NCI-H2171 (cell line): ENCODE results near the gene SLC6A1.

Experiments used
- DNase-seq: peaks from one replicate; lab custom pipeline; 2025; lab: John Stamatoyannopoulos, UW

Gene SLC6A1

DNA sequence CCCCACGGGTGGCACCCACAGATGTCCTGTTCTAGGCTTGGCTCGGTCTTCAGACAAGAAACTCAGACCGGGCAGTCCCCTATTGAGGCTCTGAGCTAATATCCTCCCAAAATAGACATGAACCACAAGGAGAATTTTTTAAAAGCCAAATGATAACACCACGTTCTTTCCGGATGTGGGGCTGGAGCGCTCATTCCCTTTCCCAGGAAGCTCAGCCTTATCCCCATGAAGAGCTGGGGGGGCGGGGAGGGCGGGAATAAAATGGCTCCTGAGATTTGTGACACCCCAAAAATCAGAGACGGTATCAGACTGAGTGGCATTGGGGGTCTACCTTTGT is 1.1 kb downstream of the SLC6A1 start:
- no peak for DNase-seq

DNA sequence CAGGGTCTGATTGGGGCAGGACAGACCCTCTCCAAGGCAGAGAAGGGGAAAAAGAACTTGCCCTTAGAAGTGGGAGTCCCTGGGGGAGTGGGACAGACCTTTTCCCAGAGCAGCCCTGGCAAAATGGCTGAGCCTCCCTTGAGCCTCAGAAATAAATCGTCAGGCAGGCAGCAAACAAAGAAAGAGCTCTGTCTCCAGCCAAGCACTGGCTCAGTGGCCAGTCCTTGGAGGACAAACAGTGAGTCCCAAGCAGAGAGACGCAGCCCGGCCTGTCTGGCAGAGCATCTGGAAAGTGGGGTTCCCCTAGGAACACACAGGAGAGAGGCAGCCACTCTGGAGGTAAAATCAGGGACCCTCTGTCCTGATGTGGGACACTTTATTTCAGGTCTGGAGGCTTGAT is 1.8 kb downstream of the SLC6A1 start:
- no peak for DNase-seq

GRCh38 chr3:10995871-10996270 is 3.3 kb downstream of the SLC6A1 start:
- DNase-seq, result no peak

- DNase-seq, result no peak
Observed at GRCh38 chr3:10996345-10997013, 3.9 kb downstream of the SLC6A1 start.

DNA sequence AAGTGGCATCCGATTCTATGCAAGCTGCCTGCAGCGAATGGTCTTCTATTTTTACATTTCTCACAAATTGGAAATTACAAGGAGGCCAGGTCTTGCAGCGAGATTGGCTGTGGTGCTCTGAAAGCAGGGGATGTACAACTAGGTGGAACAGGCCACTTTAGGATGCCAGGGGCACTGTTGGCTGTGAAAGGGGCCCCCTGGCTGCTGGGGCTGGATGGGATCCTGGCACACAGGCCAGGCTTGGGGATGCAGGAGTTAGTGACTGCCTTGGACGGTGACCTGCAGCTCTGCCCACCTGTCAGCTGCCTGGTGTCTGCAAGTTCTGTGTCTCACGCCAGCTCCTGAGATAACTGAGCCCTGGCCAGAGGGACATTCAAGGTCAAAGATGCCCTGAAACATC is 4.6 kb downstream of the SLC6A1 start:
- no peak for DNase-seq

DNA sequence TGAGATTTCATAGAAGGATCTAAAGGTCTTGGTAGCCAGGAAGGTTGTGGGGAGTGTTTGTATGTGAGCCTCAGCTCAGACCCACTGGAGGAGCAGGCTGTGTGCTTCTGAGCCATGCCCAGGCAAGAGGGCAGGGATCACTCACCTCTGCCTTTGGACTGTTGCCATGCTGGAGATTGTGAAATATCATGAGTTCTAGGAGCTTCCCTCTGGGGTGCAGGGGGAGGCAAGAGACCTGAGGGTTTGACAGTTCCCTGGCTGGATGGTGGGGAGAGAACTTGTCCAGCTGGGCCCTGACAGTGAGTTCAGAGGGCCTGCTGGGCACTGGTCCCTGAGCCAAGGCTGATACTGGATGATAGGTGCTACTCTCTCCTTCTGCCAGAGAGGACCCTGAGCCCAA is 6.0 kb downstream of the SLC6A1 start:
- DNase-seq, result no peak

- DNase-seq, result no peak
Observed at GRCh38 chr3:10999221-11000107, 6.9 kb downstream of the SLC6A1 start.

DNA sequence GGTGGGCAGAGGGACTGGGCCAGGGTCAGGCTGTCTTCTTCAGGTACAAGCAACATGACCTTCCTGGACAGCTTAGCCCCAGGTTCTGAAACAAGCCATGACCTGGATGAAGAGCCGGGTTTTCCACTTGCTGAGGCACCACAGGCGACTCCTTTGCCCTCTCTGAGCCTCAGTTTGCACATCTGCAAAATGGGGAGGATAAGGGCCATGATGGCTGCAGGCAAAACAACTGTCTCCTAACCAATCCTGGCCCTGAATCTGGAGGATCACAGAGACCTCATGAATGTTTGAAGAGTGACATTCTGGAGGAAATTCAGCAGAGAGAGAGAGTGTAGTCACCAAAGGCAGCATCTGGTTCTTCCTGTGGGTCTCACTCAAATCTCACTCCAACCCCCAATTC is 8.0 kb downstream of the SLC6A1 start:
- DNase-seq, result no peak

DNA sequence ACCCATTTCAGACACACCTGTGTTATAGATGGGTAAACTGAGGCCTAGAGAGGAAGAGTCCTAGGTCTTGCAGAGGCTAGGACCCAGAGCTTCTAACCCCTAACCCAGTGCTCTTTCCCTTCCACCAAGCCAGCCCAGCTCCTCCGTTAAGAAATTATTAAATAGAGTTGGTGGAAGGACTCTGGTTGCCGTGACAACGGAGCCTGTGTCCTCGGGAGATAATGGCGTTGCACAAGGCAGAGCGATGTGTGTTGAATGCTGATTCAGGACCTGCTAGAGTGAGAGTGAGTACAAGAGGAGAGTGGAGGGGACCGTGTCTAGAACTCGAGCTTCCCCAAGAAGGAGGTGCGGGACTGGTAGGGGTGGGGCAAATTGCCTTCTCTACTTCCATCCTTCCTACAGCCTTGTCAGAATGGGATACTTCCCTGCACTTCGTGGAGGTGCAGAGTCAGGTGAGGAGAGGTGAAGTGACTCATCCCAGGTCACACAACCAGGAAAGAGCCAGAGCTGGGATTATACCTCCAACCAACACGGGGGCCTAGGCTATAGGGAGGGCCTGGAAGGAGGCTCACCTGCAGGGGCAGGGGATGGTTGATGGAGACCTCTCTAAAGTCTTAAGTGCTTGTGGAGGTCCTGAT is 8.6 kb downstream of the SLC6A1 start:
- no peak for DNase-seq

DNA sequence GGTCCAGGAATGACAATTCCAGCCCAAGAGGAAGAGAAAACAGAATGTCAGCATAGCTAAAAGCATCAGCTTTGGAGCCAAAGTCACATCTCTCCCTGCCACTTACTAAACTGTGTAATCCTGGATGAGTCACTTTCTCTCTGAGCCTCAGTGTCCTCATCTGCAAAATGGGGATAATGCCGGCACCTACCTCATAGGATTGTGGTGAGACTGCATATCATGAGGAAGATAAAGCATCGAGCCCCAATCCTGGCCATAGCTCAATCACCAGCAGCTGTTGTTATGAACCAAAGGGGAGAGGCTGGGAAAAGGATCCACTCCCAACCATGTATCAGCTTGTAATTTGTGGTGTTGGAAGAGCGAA is 9.1 kb downstream of the SLC6A1 start:
- no peak for DNase-seq

GRCh38 chr3:11002371-11002807 is 9.8 kb downstream of the SLC6A1 start:
- DNase-seq, result no peak

DNA sequence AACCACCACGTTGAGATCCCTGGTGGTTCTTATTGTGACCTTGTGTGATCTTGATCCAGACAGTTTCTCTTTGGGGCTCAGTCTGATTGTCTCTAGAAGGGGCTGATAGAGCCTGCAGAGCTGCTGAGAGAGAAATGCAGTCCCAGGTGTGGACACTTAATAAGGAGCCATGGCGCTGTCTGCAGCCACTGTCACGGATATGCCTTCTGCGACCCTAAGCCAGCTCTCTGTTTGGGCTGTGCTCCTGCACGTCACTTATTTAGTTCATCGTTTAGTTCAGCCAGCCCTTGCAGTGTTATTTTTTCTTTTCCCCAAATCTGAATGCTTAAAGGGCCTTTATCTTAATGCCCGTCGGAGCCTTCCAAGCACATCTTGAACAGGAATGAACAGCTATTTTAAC is 12.0 kb downstream of the SLC6A1 start:
- DNase-seq, result no peak

GRCh38 chr3:11005686-11006256 is 13.2 kb downstream of the SLC6A1 start:
- DNase-seq, result no peak

DNA sequence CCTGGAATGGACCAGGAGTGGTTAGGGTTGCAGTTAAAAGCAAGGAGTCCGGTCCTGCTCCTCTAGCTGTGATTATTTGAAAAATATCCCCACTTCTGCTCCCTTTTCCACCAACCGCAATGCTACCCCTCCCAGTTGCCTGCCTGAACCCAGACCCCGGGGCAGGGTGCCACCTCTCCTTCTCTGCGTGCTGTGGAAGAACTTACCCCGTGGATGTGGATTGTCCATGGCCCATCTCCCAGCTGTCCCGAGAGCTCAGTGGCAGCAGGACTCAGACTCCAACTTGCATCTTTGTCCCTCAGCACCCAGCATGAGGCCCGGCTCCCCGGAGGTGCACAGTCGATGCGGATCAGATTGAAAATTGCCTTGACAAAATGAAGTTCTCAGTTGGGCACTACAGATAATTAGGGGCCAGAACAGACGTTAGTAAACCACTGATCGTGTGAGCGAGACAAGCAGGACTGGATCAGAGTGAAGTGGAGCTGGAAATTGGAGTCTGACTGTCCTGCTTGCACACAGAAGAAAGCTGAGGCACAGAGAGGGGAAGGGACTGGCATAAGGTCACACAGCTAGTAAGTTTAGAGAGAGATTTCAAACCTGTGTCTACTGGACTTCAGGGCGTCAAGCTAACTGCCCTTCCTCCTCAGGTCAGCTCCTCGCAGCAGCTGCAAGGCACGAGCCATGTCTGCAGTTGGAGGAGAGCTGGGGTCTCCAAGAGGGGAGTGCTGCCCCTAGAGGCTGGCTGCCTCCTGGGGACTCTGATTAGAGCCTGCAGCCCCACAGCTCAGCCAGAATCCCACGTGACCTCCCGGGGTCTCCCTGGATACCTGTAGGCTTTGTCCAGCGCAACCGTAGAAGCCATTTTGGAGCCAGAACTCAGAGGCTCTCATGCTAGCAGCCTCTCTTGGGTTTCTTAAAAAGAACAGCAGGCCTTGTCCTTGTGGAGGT is 14.7 kb downstream of the SLC6A1 start:
- DNase-seq, result no peak

- no peak for DNase-seq
Observed at GRCh38 chr3:11009898-11010297, 17.4 kb downstream of the SLC6A1 start.

DNA sequence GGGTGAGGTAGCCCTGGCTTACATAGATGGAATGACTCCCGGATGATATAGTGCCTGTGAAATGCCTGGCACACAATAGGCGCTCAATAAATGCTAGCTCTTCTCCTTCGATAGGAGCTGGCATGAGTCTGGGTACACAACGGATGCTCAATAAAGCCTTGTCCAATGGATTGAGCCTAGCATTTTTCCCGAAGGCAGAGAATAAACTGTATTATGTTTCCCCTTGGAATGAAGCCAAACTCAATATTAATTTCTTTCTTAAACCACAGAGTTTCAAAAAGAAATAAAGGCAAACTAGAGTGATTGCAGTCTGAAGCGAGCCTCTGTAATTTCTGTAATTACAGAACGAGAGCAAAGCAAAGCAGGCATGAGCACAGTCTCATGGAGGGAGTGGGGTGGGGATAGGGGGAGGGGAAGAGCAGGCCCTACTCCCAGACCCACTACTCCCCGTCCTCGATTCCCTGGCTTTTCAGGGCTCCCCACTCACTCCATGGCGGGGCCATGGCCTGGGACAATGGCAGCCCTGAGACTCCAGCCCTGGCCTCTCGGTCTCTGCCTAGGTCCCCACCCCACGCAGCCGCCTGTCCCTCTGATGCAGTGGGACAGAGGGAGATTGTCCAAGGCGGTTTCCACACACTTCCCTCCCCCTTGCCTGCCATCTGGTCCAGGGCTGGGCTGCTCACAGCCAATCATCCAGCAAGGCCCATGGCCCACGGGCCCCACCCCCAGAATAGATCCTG is 18.0 kb downstream of the SLC6A1 start:
- DNase-seq, result no peak

GRCh38 chr3:11014253-11014652 is 21.7 kb downstream of the SLC6A1 start:
- DNase-seq, result no peak

DNA sequence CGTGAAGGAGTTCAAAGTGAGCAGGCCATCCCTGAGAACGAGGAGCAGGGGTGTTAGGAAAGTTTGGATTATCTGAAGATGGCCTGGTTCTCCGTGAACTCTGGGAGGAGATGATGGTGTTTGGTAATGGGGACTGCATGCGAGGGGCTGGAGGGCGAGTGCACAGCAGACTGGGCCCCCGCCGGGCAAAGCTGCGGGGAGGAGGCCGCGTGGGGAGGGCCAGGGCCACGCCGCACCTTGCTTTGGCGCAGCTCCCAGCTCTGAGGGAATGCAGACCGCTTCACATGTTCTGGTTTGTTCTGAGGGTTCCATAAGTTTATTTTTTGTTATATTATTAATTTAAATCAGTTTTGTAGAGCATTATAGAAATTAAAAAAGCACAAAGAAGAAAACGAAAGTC is 22.2 kb downstream of the SLC6A1 start:
- DNase-seq, result no peak

DNA sequence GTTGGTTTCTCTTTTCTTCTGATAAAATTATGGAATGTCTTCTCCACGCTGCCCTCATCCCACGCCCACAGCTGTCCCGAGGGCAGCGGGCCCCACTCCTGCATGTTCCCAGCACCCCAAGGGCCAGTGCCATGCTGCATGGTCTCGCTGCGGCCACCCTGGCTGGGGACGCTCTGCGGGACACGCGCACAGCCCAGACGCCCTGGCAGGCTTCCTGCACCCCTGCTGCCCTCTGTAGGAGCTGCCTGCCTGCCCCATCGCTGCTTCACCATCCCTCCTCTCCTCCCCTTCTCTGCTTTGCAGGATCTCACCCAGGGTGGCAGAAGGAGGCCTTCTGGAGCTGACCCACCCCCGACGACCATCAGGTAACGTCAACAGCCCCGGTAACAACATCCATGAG is 22.8 kb downstream of the SLC6A1 start:
- no peak for DNase-seq

DNA sequence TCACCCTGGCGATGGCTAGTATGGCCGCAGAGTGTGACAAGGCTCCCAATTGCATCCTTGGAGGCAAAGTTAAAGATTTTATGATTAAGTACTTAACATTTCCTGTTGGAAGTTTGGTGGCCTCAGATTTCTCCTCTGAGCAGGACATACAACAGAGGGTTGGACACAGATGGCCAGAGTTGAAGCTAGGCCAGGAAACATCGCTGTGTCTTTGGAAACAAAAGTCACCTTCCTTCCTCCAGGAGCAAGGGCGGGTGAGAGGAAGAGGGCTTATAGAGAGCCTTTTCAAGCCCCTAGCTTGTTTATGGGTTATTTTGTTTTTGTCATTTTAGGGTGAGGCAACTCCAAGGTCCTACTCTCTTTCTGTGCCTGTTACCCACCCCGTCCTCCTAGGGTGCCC is 24.2 kb downstream of the SLC6A1 start:
- DNase-seq, result no peak
